Upper lobe of right lung (tissue), 1 donor: Measurements from ENCODE around the gene S1PR5. TPM values are rescaled to one million over a fixed set of nuclear protein-coding genes. Genes with fewer than 3 reads are reported as not detected.

ENCODE experiments used
- ATAC-seq: fragments of 200-7000 bp; cut with Tn5 transposase; one replicate; pipeline ENCODE4 v1.9.1; 2020; ENCODE audit warnings: mild to moderate bottlenecking, moderate library complexity
- DNase-seq: peaks from one replicate; pipeline ENCODE4 v3.0.0-alpha.2; 2020
- H3K27ac ChIP-seq: fragments of 200-600 bp; one replicate; pipeline ENCODE4 v1.8.0; 2022
- H3K27me3 ChIP-seq: fragments of 200-600 bp; one replicate; pipeline ENCODE4 v1.8.0; 2022; ENCODE audit warnings: mild to moderate bottlenecking
- H3K36me3 ChIP-seq: fragments of 200-600 bp; one replicate; pipeline ENCODE4 v1.8.0; 2022
- H3K4me1 ChIP-seq: fragments of 200-600 bp; one replicate; pipeline ENCODE4 v1.8.0; 2022
- H3K4me3 ChIP-seq: fragments of 200-600 bp; one replicate; pipeline ENCODE4 v1.8.0; 2022; ENCODE audit warnings: mild to moderate bottlenecking
- H3K9me3 ChIP-seq: fragments of 200-600 bp; one replicate; pipeline ENCODE4 v1.8.0; 2022
- intact Hi-C: fragments of 100-400 bp; cut with DNase I; formaldehyde crosslinking; loops from one replicate; pipeline ENCODE4 v1.11.0; 2022
- total RNA-seq: library from RNA; stranded (reverse); fragmentation: NEBNext Ultra II Directional; extraction: Animal tissue kit (Norgen Biotek cat#: 25700); gene quantifications from one replicate; pipeline ENCODE4 v1.2.1, GENCODE V29; 2021
- TF ChIP-seq, protein P1 (sequence below): fragments of 200-600 bp; IDR thresholded peaks from one replicate; pipeline ENCODE4 v1.8.0; 2022; ENCODE audit warnings: antibody characterized with exemption
- donor health status: DM: no; HTN: yes; CAD: no; lungs with severe emphysema.

Gene S1PR5
- total RNA-seq, 1 donor from 2014 or later, result 2.1 TPM

DNA sequence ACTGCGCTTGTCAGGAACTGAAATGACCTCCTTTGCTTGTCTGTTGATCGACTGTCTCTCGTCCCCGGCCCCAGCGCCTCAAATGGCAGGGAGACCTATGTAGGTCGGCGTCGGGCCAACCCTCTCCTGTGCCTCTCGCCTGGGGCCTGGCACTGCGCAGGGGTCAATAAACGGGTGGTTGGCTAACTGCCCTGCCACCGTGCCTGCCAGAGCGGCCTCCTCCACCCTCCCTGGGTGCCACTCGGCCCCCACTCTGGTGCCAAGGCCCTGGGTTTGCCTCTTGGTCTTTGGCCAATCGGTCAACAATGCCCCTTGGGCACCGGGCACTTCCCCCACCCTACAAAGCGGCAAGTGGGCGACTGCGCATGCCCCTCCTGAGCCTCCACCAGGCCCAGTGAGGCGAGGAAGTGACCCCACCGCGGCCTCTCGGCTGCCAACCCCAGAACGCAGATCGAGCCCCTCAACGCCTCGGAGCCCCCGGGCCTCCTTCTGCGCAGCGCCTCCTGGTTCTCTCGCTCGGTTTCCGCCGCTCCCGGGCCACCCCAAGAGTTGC is 15.2 kb downstream of the S1PR5 start:
- peak overlapping the region; percentile 99 for H3K27ac ChIP-seq
- peak overlapping the region; percentile 100 for H3K4me3 ChIP-seq
- peaks cover 33% of the 10 kb centered on the region for H3K4me1 ChIP-seq
- intact Hi-C loops, result no loop called here
- H3K27me3 ChIP-seq, result no peaks in the 10 kb centered on the region
- peaks cover 25% of the 10 kb centered on the region for H3K36me3 ChIP-seq
- TF ChIP-seq, protein P1, sequence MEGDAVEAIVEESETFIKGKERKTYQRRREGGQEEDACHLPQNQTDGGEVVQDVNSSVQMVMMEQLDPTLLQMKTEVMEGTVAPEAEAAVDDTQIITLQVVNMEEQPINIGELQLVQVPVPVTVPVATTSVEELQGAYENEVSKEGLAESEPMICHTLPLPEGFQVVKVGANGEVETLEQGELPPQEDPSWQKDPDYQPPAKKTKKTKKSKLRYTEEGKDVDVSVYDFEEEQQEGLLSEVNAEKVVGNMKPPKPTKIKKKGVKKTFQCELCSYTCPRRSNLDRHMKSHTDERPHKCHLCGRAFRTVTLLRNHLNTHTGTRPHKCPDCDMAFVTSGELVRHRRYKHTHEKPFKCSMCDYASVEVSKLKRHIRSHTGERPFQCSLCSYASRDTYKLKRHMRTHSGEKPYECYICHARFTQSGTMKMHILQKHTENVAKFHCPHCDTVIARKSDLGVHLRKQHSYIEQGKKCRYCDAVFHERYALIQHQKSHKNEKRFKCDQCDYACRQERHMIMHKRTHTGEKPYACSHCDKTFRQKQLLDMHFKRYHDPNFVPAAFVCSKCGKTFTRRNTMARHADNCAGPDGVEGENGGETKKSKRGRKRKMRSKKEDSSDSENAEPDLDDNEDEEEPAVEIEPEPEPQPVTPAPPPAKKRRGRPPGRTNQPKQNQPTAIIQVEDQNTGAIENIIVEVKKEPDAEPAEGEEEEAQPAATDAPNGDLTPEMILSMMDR, result no peak
- peak; percentile 94 for DNase-seq
- no peaks in the 10 kb centered on the region for H3K9me3 ChIP-seq
- ATAC-seq, result peak; percentile 77

DNA sequence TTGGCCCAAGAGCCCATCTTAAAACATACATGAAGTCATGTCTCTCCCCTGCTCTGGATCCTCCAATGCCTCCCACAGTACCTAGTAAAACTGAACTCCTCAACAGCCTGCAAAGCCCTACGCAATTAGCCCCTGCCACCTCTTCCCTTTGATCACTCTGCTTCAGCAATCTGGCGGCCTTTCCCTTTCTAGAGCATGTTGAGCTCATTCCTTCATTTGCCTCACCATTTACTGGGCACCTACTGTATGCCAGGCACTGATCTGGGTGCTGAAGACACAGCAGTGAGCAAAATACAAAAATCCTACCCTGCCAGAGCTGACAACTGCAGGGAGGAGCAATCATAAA is 17.0 kb downstream of the S1PR5 start:
- Histone ChIP-seq H3K27me3 (no peaks in the 10 kb centered on the region), H3K27ac (no peak overlapping the region), H3K36me3 (peaks cover 42% of the 10 kb centered on the region), H3K4me3 (no peak overlapping the region), H3K9me3 (no peaks in the 10 kb centered on the region), H3K4me1 (peaks cover 28% of the 10 kb centered on the region)
- DNase-seq, result no peak
- TF ChIP-seq, protein P1, result no peak
- no peak for ATAC-seq
- intact Hi-C loops, result no loop called here

DNA sequence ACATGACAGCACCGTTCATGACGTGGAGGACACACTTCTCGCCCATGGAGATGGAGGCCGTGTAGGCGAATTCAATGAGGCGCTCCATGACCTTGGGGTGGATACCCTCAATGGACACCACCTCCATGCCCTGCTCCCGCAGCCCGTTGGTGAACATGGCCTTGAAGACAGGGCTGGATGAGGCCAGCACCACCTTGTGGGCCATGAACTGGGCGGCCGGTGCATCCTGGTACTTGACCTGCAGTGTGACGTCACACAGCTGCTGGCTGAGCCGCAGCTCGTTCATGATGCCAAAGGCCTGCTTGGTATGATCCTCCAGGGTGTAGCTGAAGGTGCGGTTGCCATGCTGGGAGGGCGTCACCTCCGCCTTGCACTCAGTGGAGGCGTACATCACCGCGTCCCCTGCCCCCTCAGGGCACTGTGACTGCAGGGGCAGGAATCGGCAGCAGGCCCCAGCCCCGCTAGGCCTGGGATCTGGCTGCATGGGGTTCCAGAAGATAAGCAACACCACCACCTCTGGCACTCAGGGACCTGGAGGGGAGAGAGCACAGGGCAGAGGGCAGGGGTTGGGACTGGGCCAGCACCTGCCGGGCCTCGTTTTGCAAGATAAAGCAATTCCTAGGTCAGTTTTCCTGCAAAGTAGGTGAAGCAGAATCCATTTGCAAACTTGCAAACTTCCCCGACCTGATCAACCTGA is 17.5 kb downstream of the S1PR5 start:
- DNase-seq (no peak), ATAC-seq (no peak)
- Histone ChIP-seq H3K4me3 (no peak overlapping the region), H3K27ac (no peak overlapping the region), H3K27me3 (no peaks in the 10 kb centered on the region), H3K4me1 (peaks cover 28% of the 10 kb centered on the region), H3K36me3 (peaks cover 47% of the 10 kb centered on the region), H3K9me3 (no peaks in the 10 kb centered on the region)
- TF ChIP-seq, protein P1, result no peak
- intact Hi-C loops, result no loop called here

DNA sequence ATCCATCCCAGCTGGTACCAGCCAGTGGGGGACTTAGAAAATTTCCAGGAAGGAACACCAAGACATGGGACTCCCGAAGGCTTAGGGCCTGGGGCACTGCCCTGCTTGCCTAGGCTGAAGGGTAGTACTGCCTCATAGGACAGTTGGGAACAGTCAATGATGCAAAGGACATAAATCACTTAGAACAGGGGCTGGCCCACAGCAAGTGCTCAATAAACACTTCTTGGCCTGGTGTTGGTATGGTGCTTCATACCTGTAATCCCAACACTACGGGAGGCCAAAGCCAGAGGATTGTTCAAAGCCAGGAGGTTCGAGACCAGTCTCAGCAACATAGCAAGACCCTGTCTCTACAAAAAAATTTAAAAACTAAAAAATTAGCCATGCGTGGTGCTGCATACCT is 19.9 kb downstream of the S1PR5 start:
- H3K27ac ChIP-seq, result no peak overlapping the region
- peaks cover 28% of the 10 kb centered on the region for H3K4me1 ChIP-seq
- TF ChIP-seq, protein P1, result no peak
- no peaks in the 10 kb centered on the region for H3K27me3 ChIP-seq
- DNase-seq, result no peak
- no peaks in the 10 kb centered on the region for H3K9me3 ChIP-seq
- intact Hi-C loops, result no loop called here
- H3K4me3 ChIP-seq, result no peak overlapping the region
- H3K36me3 ChIP-seq, result peaks cover 63% of the 10 kb centered on the region
- ATAC-seq, result no peak

DNA sequence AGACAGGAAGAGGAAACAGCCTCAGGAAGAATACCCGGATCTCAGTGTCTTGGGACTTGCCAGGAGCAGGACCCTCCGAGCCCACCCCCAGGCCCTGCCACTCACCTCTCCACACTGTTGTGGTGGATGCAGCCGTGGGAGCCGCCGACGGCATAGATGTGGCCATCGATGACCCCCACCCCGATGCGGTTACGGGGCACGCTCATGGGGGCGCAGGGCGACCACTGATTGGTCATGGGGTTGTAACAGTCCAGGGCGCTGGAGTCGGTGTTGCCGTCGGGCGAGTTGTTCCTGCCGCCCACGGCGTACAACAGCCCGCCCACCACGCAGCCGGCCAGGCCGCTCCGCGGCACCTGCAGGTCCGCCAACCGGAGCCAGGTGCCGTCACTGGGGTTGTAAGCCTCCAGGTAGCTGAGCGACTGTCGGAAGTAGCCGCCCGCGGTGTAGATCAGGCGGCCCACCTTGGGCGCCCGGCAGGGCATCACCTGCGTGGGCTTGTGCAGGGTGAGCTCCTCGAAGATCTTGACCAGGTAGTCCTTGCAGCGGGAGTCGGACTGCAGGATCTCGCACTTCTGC is 25.7 kb downstream of the S1PR5 start:
- no peaks in the 10 kb centered on the region for H3K4me1 ChIP-seq
- no peaks in the 10 kb centered on the region for H3K9me3 ChIP-seq
- peak; percentile 30 for ATAC-seq
- TF ChIP-seq, protein P1, result no peak
- DNase-seq, result no peak
- H3K36me3 ChIP-seq, result peaks cover 92% of the 10 kb centered on the region
- no peak overlapping the region for H3K4me3 ChIP-seq
- no peaks in the 10 kb centered on the region for H3K27me3 ChIP-seq
- intact Hi-C loops, result no loop called here
- H3K27ac ChIP-seq, result no peak overlapping the region
